ENCODE data around the gene IDUA. TPM values are rescaled to one million over a fixed set of nuclear protein-coding genes. Genes with fewer than 3 reads are reported as not detected.

Gene IDUA
- total and polyA plus RNA-seq, 2 of the 4 experiments (the other 2 are of a cell fraction): 0.72 to 12.5 TPM

DNA sequence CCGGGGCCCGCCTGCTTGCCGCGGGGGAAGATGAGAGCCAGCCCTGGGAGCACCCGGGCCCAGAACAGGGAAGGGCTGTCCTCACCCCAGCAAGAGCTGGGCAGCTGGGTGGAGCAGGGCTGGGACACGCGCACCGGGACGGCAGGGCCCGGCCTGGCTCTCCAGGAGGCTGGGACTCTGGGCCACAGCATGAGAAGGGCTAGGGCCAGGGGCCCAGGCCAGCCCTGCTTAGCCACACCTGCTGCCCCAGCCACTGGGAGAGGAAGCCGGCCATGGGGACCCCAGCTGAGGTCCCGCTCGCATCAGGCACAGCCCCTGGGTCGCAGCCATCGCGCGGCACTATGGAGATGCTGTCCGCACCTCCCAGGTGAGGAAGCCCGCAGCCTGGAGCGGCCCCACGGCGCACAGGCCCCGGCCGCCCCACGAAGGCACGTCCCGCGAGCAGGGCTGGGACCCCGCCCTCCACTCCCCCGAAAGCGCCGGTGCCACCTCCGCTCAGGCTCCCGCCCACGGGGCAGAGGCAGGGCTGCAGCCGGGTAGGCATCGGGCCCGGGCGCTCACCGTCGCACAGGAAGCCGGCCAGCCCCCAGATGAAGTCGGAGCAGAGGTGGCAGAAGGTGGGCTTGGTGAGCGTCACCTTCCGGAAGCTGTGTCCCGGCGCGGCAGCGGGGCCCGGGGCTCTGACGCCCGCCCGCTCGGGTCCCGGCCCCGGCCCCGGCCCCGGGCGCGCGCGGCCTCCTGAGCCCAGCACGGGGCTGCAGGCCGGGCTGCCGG, 14.0 kb upstream of the IDUA start:
- no peak overlapping the region for H4K5ac ChIP-seq (ENCODE audit: low read depth, low read length)
- peaks cover 3% of the 10 kb centered on the region; the same call in 1 of the 2 replicates for H3K36me3 ChIP-seq (ENCODE audit: control insufficient read depth, insufficient read depth, low read length)
- H3K79me1 ChIP-seq (ENCODE audit: low read depth in 1 of 2, low read length in 2 of 2): peaks cover 13 to 24% of the 10 kb centered on the region in 2 experiments; a peak in 3 of 4 replicates
- H3K4ac ChIP-seq (ENCODE audit: low read depth, low read length): peak overlapping the region; percentile 61
- 0 out of 2 replicates have a peak overlapping the region, but pooled peaks have one; percentile 24 for H3K23ac ChIP-seq (ENCODE audit: low read depth, low read length)
- H3K9ac ChIP-seq (ENCODE audit: low read depth, low read length): peak overlapping the region; percentile 48
- H2BK120ac ChIP-seq (ENCODE audit: low read depth, low read length): no peak overlapping the region
- in situ Hi-C loops (cut with MboI; ENCODE audit: low sequenced_read_pairs): no loop called here
- H3K9me3 ChIP-seq (ENCODE audit: control insufficient read depth, insufficient read depth, low read length): no peaks in the 10 kb centered on the region
- H2AK5ac ChIP-seq (ENCODE audit: low read depth, low read length): peak overlapping the region; percentile 39; the same call in 1 of the 2 replicates
- BruUV-seq (replicated peaks): no TSS peak
- H3K56ac ChIP-seq (ENCODE audit: extremely low read depth, insufficient read depth, low read length): no peak overlapping the region
- peak overlapping the region; percentile 84 for H3K4me2 ChIP-seq (ENCODE audit: low read depth, low read length)
- peak overlapping the region; percentile 95 for H2AK9ac ChIP-seq (replicated peaks; ENCODE audit: low read depth, low read length, poor library complexity)
- H2BK15ac ChIP-seq (ENCODE audit: low read depth, low read length): no peak overlapping the region
- 1% methylated on average over 26 of the region's 65 CpGs; no CpG with 5 or more reads in 1 of the 2 experiments for WGBS, 2 experiments (ENCODE audit: extremely low coverage in 2 of 2, insufficient read length in 1 of 2)
- CTCF ChIA-PET: no interaction called here
- H4K91ac ChIP-seq (ENCODE audit: insufficient read depth, low read depth, low read length): no peak overlapping the region
- peak overlapping the region; percentile 87 for H3K4me3 ChIP-seq (ENCODE audit: insufficient read depth, low read depth, low read length)
- H3K9me1 ChIP-seq (ENCODE audit: insufficient read depth, low read length): no peaks in the 10 kb centered on the region; the same call in 1 of the 2 replicates
- TF ChIP-seq CEBPB (IDR thresholded peaks at IDR 0.05; ENCODE audit: low read depth, low read length): no peak
- TF ChIP-seq SMC3 (IDR thresholded peaks at IDR 0.05; ENCODE audit: low read depth, low read length): no peak
- TF ChIP-seq RCOR1 (IDR thresholded peaks at IDR 0.05; ENCODE audit: insufficient replicate concordance, low read length): no peak
- no peak for TF ChIP-seq RFX5 (IDR thresholded peaks at IDR 0.05; ENCODE audit: low read depth, low read length)
- no peak for TF ChIP-seq FOS (IDR thresholded peaks at IDR 0.05; ENCODE audit: low read depth, low read length)
- no peak for TF ChIP-seq MXI1 (IDR thresholded peaks at IDR 0.05; ENCODE audit: borderline replicate concordance, low read depth, low read length)
- TF ChIP-seq MAZ (IDR thresholded peaks at IDR 0.05; ENCODE audit: borderline replicate concordance, low read depth, low read length): no peak
- TF ChIP-seq, protein P1, sequence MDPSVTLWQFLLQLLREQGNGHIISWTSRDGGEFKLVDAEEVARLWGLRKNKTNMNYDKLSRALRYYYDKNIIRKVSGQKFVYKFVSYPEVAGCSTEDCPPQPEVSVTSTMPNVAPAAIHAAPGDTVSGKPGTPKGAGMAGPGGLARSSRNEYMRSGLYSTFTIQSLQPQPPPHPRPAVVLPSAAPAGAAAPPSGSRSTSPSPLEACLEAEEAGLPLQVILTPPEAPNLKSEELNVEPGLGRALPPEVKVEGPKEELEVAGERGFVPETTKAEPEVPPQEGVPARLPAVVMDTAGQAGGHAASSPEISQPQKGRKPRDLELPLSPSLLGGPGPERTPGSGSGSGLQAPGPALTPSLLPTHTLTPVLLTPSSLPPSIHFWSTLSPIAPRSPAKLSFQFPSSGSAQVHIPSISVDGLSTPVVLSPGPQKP (IDR thresholded peaks at IDR 0.05; ENCODE audit: borderline replicate concordance, low read depth, low read length): no peak
- TF ChIP-seq BHLHE40 (IDR thresholded peaks at IDR 0.05; ENCODE audit: low read depth, low read length): no peak
- no peak for TF ChIP-seq RAD21 (IDR thresholded peaks at IDR 0.05; ENCODE audit: low read length)
- peaks cover 4% of the 10 kb centered on the region; the same call in 1 of the 2 replicates for H3K4me1 ChIP-seq (ENCODE audit: control insufficient read depth, insufficient read depth, low read length)
- no peak overlapping the region for H2BK5ac ChIP-seq (ENCODE audit: low read depth, low read length, poor library complexity, severe bottlenecking)
- no peak overlapping the region for H2BK20ac ChIP-seq (ENCODE audit: low read depth, low read length)
- no peaks in the 10 kb centered on the region for H3K27me3 ChIP-seq (ENCODE audit: control insufficient read depth, insufficient read depth, low read length)
- dilution Hi-C loops (cut with HindIII; ENCODE audit: low sequenced_read_pairs, unreplicated experiment): no loop called here
- intact Hi-C loops (cut with micrococcal nuclease): no loop called here
- no peak overlapping the region; the same call in 1 of the 2 replicates for H3K27ac ChIP-seq (ENCODE audit: insufficient read depth, low read length)
- ATAC-seq (ENCODE audit: low read depth) (peak; percentile 65), DNase-seq (no peak)
- H4K8ac ChIP-seq (ENCODE audit: low read depth in 2 of 2, low read length in 2 of 2): peak overlapping the region in 1 of 2 experiments; percentile 65; a peak in 1 of 4 replicates
- POLR2A ChIA-PET (ENCODE audit: unreplicated experiment): no interaction called here
- H3K14ac ChIP-seq (replicated peaks; ENCODE audit: low read depth, low read length): no peak overlapping the region; the same call in 1 of the 2 replicates
- peak overlapping the region; percentile 91 for H2AFZ ChIP-seq (replicated peaks; ENCODE audit: low read length, poor library complexity)
- H4K20me1 ChIP-seq (ENCODE audit: insufficient read depth, low read length): peaks cover 32% of the 10 kb centered on the region
- no peak overlapping the region for H3K18ac ChIP-seq (ENCODE audit: low read depth, low read length)
